SK-N-SH (cell line): ENCODE results near the gene AHRR. TPM values are rescaled to one million over a fixed set of nuclear protein-coding genes. Genes with fewer than 3 reads are reported as not detected.

Source experiments
- CTCF ChIA-PET: fragments of 300-600, 350-600 bp; formaldehyde crosslinking; extraction: SDS; loops from one replicate; lab custom pipeline; 2021; lab: Yijun Ruan, JAX
- POLR2A ChIA-PET: fragments of 350-600 bp; sonication (Branson Sonifier 250); formaldehyde crosslinking; extraction: SDS; loops from one replicate; lab custom pipeline; 2020; ENCODE audit warnings: antibody characterized with exemption, inconsistent platforms; lab: Yijun Ruan, JAX
- DNase-seq: peaks from one replicate; pipeline ENCODE4 v3.0.0; 2012
- H2AFZ ChIP-seq: fragments of 200-600 bp; sonication (generic); 2 replicates; pipeline ENCODE4 v1.8.1; 2016; ENCODE audit warnings: antibody characterized with exemption, mild to moderate bottlenecking, low read depth
- H3F3A ChIP-seq: fragments of 200-600 bp; sonication (generic); replicated peaks from 2 replicates; pipeline ENCODE3; 2016; ENCODE audit warnings: antibody characterized with exemption, mild to moderate bottlenecking; ENCODE audit not compliant: insufficient read depth
- H3K27ac ChIP-seq, 2 experiments: fragments of 200-500 bp in 1 of 2; fragments of 200-600 bp in 1 of 2; sonication (Bioruptor generic) in 1 of 2; sonication (generic), shearing (Covaris generic) in 1 of 2; 2 replicates each; pipeline versions ENCODE4 v1.5.1 to v1.6.1; 2014 to 2016; ENCODE audit warnings: low read depth in 2 of 2, inconsistent platforms in 1 of 2, low read length in 1 of 2, mild to moderate bottlenecking in 1 of 2, mixed read lengths in 1 of 2
- H3K27me3 ChIP-seq: fragments of 200-600 bp; sonication (generic), shearing (Covaris generic); 2 replicates; pipeline ENCODE4 v1.6.1; 2016; ENCODE audit warnings: mixed run types; ENCODE audit not compliant: insufficient read depth
- H3K36me3 ChIP-seq, 2 experiments: fragments of 200-500 bp in 1 of 2; fragments of 200-600 bp in 1 of 2; sonication (Bioruptor generic) in 1 of 2; sonication (generic) in 1 of 2; replicated peaks in 1 of 2; 2 replicates each; pipeline versions ENCODE3 to v1.5.1; 2014 to 2016; ENCODE audit warnings: low read length in 1 of 2, mild to moderate bottlenecking in 1 of 2; ENCODE audit not compliant: insufficient read depth in 2 of 2, control insufficient read depth in 1 of 2
- H3K4me1 ChIP-seq, 2 experiments: fragments of 200-500 bp in 1 of 2; fragments of 200-600 bp in 1 of 2; sonication (Bioruptor generic) in 1 of 2; sonication (generic), shearing (Covaris generic) in 1 of 2; 2 replicates each; pipeline versions ENCODE4 v1.5.1 to v1.6.1; 2014 to 2016; ENCODE audit warnings: low read depth in 1 of 2, low read length in 1 of 2, mixed run types in 1 of 2; ENCODE audit not compliant: insufficient read depth in 2 of 2, control insufficient read depth in 1 of 2
- H3K4me2 ChIP-seq: fragments of 200-600 bp; sonication (generic), shearing (Covaris generic); 2 replicates; pipeline ENCODE4 v1.6.1; 2017; ENCODE audit warnings: mixed run types
- H3K4me3 ChIP-seq, 2 experiments: fragments of 200-500 bp in 1 of 2; fragments of 200-600 bp in 1 of 2; sonication (Bioruptor generic) in 1 of 2; sonication (generic), shearing (Covaris generic) in 1 of 2; 2 replicates each; pipeline versions ENCODE4 v1.5.1 to v1.8.1; 2014 to 2016; ENCODE audit warnings: low read depth in 2 of 2, inconsistent platforms in 1 of 2, low read length in 1 of 2, mild to moderate bottlenecking in 1 of 2, mixed read lengths in 1 of 2, moderate library complexity in 1 of 2
- H3K79me2 ChIP-seq: fragments of 200-600 bp; sonication (generic); 2 replicates; pipeline ENCODE4 v1.8.1; 2017; ENCODE audit warnings: mild to moderate bottlenecking; ENCODE audit not compliant: insufficient read depth
- H3K9ac ChIP-seq: fragments of 200-600 bp; sonication (generic); 2 replicates; pipeline ENCODE4 v1.6.1; 2017; ENCODE audit warnings: mixed run types
- H3K9me2 ChIP-seq: fragments of 200-600 bp; sonication (generic); 2 replicates; pipeline ENCODE4 v1.6.1; 2017; ENCODE audit warnings: mixed run types
- H3K9me3 ChIP-seq: fragments of 200-600 bp; sonication (generic); 2 replicates; pipeline ENCODE4 v1.6.1; 2017; ENCODE audit warnings: mixed run types, mild to moderate bottlenecking, moderate library complexity
- H4K20me1 ChIP-seq: fragments of 200-600 bp; sonication (generic); 2 replicates; pipeline ENCODE4 v1.6.1; 2017; ENCODE audit warnings: mild to moderate bottlenecking, mixed run types; ENCODE audit not compliant: insufficient read depth
- CHD2 ChIP-seq: fragments of 150-350 bp; IDR thresholded peaks from 2 replicates; pipeline ENCODE4 v1.6.1; 2018; ENCODE audit warnings: low read length; ENCODE audit not compliant: partially characterized antibody
- EP300 ChIP-seq, 2 experiments: IDR thresholded peaks; 2 replicates each; pipeline versions ENCODE4 v1.4.0 to v1.6.1; 2012; ENCODE audit warnings: borderline replicate concordance in 1 of 2, low read depth in 1 of 2, low read length in 1 of 2
- EZH2phosphoT487 ChIP-seq: fragments of 200-600 bp; sonication (generic); IDR thresholded peaks from 2 replicates; pipeline ENCODE4 v1.6.1; 2017; ENCODE audit warnings: low read depth, mixed run types, mild to moderate bottlenecking, antibody characterized with exemption, moderate library complexity, borderline replicate concordance
- FOSL2 ChIP-seq: IDR thresholded peaks from 2 replicates; pipeline ENCODE4 v1.4.0; 2012; ENCODE audit warnings: low read depth, mild to moderate bottlenecking, moderate library complexity, borderline replicate concordance
- FOXJ3 ChIP-seq: sonication (generic); formaldehyde crosslinking; IDR thresholded peaks from 2 replicates; pipeline ENCODE4 v1.5.1; 2020; ENCODE audit warnings: mild to moderate bottlenecking, missing genetic modification reagents
- GABPA ChIP-seq: IDR thresholded peaks from 2 replicates; pipeline ENCODE4 v1.4.0; 2012; ENCODE audit warnings: low read depth, mild to moderate bottlenecking
- JUND ChIP-seq: IDR thresholded peaks from 2 replicates; pipeline ENCODE4 v1.4.0; 2012
- NFIC ChIP-seq: IDR thresholded peaks from 2 replicates; pipeline ENCODE4 v1.4.0; 2012; ENCODE audit warnings: borderline replicate concordance
- RCOR1 ChIP-seq: fragments of 150-350 bp; IDR thresholded peaks from 2 replicates; pipeline ENCODE4 v1.6.1; 2017; ENCODE audit warnings: antibody characterized with exemption, low read length
- RFX5 ChIP-seq: IDR thresholded peaks from 2 replicates; pipeline ENCODE4 v1.6.1; 2012; ENCODE audit warnings: mild to moderate bottlenecking, improper control_type of control experiment, low read length
- RXRA ChIP-seq: IDR thresholded peaks from 2 replicates; pipeline ENCODE4 v1.4.0; 2012; ENCODE audit warnings: low read depth, mild to moderate bottlenecking, borderline replicate concordance
- SMC3 ChIP-seq: IDR thresholded peaks from 2 replicates; pipeline ENCODE4 v1.6.1; 2012; ENCODE audit warnings: low read depth, low read length, improper control_type of control experiment
- TAF1 ChIP-seq: IDR thresholded peaks from 2 replicates; pipeline ENCODE4 v1.6.1; 2012; ENCODE audit warnings: low read depth, mild to moderate bottlenecking, low read length, moderate library complexity, borderline replicate concordance
- TCF12 ChIP-seq: IDR thresholded peaks from 2 replicates; pipeline ENCODE4 v1.4.0; 2012
- TEAD4 ChIP-seq: IDR thresholded peaks from 2 replicates; pipeline ENCODE4 v1.4.0; 2012; ENCODE audit warnings: mild to moderate bottlenecking, borderline replicate concordance; ENCODE audit not compliant: insufficient read depth
- YY1 ChIP-seq: IDR thresholded peaks from 2 replicates; pipeline ENCODE4 v1.4.0; 2012; ENCODE audit warnings: low read depth, mild to moderate bottlenecking
- WGBS: methylation state at CpG from one replicate; pipeline ENCODE4 v1.1.6; 2017; ENCODE audit warnings: low lambda C conversion rate; 5-methylcytosine and 5-hydroxymethylcytosine counted together
- polyA plus RNA-seq, 3 experiments: library from polyadenylated mRNA; depleted of rRNA; stranded (reverse); fragments of >200 nt; gene quantifications; 2 replicates each; pipeline ENCODE4 v1.2.3, GENCODE V29; 2012
- TF ChIP-seq, protein P1 (sequence below): IDR thresholded peaks from 2 replicates; pipeline ENCODE4 v1.4.0; 2012; ENCODE audit warnings: low read depth, borderline replicate concordance
- TF ChIP-seq, protein P2 (sequence below): IDR thresholded peaks from 2 replicates; pipeline ENCODE4 v1.6.1; 2012; ENCODE audit warnings: mild to moderate bottlenecking, low read depth, low read length, moderate library complexity
- TF ChIP-seq, protein P3 (sequence below): IDR thresholded peaks from 2 replicates; pipeline ENCODE4 v1.4.0; 2012; ENCODE audit warnings: low read depth, borderline replicate concordance
- TF ChIP-seq, protein P4 (sequence below): IDR thresholded peaks from 2 replicates; pipeline ENCODE4 v1.4.0; 2012; ENCODE audit warnings: low read depth

Gene AHRR
- polyA plus RNA-seq, 1 of the 3 experiments (the other 2 are of a cell fraction), result 0.71 TPM

DNA sequence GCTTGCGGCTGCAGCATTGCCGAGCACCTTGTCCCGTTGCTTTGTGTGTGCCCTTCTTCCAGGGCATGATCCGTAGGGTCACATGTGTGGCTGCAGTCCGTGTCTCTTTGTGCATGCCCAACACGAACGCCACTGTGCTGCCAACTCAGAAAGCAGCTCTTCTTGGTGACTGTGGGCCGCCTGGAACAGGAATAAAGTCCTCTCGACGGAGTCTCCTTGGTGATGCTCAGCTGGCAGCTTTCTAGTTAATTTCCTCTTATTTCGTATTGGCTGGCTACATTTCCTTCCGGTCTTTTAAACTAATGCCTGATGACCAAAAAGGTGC, 127.2 kb downstream of the AHRR start:
- Histone ChIP-seq H3K4me1 (peaks cover 0 to 10% of the 10 kb centered on the region in 2 experiments; a peak in 1 of 4 replicates), H3K79me2 (peaks cover 42% of the 10 kb centered on the region), H2AFZ (no peak overlapping the region), H3F3A (no peaks in the 10 kb centered on the region), H3K9me3 (peaks cover 11% of the 10 kb centered on the region), H3K36me3 (peaks cover 56 to 72% of the 10 kb centered on the region in 2 experiments), H3K9ac (no peak overlapping the region), H3K4me3 (no peak overlapping the region), H3K27me3 (no peaks in the 10 kb centered on the region), H4K20me1 (no peaks in the 10 kb centered on the region; the same call in 1 of the 2 replicates), H3K4me2 (no peak overlapping the region), H3K27ac (no peak overlapping the region), H3K9me2 (no peaks in the 10 kb centered on the region)
- ChIA-PET POLR2A (no interaction called here), CTCF (interaction anchor here (1.3 kb wide), 1 partner anchor 10 kb away, joined by 3 read pairs; no protein-coding TSS in a partner anchor)
- 94% methylated on average over 12 of the region's 12 CpGs for WGBS
- DNase-seq, result no peak
- TF ChIP-seq FOXJ3 (CRISPR knock-in tag) (no peak), EP300 (IDR thresholded peaks at IDR 0.05; ENCODE audit: borderline replicate concordance in 1 of 2, low read depth in 1 of 2, low read length in 1 of 2) (no peak), TEAD4 (no peak), TCF12 (no peak), NFIC (no peak), JUND (no peak), GABPA (no peak), YY1 (no peak)
- TF ChIP-seq, protein P1, sequence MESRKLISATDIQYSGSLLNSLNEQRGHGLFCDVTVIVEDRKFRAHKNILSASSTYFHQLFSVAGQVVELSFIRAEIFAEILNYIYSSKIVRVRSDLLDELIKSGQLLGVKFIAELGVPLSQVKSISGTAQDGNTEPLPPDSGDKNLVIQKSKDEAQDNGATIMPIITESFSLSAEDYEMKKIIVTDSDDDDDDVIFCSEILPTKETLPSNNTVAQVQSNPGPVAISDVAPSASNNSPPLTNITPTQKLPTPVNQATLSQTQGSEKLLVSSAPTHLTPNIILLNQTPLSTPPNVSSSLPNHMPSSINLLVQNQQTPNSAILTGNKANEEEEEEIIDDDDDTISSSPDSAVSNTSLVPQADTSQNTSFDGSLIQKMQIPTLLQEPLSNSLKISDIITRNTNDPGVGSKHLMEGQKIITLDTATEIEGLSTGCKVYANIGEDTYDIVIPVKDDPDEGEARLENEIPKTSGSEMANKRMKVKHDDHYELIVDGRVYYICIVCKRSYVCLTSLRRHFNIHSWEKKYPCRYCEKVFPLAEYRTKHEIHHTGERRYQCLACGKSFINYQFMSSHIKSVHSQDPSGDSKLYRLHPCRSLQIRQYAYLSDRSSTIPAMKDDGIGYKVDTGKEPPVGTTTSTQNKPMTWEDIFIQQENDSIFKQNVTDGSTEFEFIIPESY, result no peak

- Histone ChIP-seq H3K27me3 (no peaks in the 10 kb centered on the region), H3K4me1 (peaks cover 0 to 5% of the 10 kb centered on the region in 2 experiments; a peak in 1 of 4 replicates), H3K9me2 (no peaks in the 10 kb centered on the region), H3K9ac (no peak overlapping the region), H3K4me2 (no peak overlapping the region), H3F3A (no peaks in the 10 kb centered on the region), H3K36me3 (peaks cover 57 to 76% of the 10 kb centered on the region in 2 experiments), H3K9me3 (peaks cover 11% of the 10 kb centered on the region), H4K20me1 (no peaks in the 10 kb centered on the region; the same call in 1 of the 2 replicates), H2AFZ (no peak overlapping the region), H3K27ac (no peak overlapping the region), H3K4me3 (no peak overlapping the region), H3K79me2 (peaks cover 38% of the 10 kb centered on the region)
- 98% methylated on average over 5 of the region's 5 CpGs for WGBS
- TF ChIP-seq, protein P2, sequence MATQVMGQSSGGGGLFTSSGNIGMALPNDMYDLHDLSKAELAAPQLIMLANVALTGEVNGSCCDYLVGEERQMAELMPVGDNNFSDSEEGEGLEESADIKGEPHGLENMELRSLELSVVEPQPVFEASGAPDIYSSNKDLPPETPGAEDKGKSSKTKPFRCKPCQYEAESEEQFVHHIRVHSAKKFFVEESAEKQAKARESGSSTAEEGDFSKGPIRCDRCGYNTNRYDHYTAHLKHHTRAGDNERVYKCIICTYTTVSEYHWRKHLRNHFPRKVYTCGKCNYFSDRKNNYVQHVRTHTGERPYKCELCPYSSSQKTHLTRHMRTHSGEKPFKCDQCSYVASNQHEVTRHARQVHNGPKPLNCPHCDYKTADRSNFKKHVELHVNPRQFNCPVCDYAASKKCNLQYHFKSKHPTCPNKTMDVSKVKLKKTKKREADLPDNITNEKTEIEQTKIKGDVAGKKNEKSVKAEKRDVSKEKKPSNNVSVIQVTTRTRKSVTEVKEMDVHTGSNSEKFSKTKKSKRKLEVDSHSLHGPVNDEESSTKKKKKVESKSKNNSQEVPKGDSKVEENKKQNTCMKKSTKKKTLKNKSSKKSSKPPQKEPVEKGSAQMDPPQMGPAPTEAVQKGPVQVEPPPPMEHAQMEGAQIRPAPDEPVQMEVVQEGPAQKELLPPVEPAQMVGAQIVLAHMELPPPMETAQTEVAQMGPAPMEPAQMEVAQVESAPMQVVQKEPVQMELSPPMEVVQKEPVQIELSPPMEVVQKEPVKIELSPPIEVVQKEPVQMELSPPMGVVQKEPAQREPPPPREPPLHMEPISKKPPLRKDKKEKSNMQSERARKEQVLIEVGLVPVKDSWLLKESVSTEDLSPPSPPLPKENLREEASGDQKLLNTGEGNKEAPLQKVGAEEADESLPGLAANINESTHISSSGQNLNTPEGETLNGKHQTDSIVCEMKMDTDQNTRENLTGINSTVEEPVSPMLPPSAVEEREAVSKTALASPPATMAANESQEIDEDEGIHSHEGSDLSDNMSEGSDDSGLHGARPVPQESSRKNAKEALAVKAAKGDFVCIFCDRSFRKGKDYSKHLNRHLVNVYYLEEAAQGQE, result no peak
- no peak for TF ChIP-seq FOSL2
- no peak for TF ChIP-seq RCOR1
- no peak for TF ChIP-seq EZH2phosphoT487
- no peak for TF ChIP-seq RXRA
- no peak for TF ChIP-seq TAF1
- TF ChIP-seq JUND, result no peak
- TF ChIP-seq RFX5, result no peak
- TF ChIP-seq GABPA, result no peak
- no peak for TF ChIP-seq SMC3
- TF ChIP-seq, protein P3, sequence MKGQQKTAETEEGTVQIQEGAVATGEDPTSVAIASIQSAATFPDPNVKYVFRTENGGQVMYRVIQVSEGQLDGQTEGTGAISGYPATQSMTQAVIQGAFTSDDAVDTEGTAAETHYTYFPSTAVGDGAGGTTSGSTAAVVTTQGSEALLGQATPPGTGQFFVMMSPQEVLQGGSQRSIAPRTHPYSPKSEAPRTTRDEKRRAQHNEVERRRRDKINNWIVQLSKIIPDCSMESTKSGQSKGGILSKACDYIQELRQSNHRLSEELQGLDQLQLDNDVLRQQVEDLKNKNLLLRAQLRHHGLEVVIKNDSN, result no peak
- TF ChIP-seq CHD2, result no peak
- TF ChIP-seq, protein P4, sequence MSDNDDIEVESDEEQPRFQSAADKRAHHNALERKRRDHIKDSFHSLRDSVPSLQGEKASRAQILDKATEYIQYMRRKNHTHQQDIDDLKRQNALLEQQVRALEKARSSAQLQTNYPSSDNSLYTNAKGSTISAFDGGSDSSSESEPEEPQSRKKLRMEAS, result no peak
- no peak for DNase-seq
- POLR2A ChIA-PET, result no interaction called here
- CTCF ChIA-PET, result interaction anchor here (1.3 kb wide), 1 partner anchor 9 kb away, joined by 3 read pairs; no protein-coding TSS in a partner anchor
Measured at GRCh38 chr5:449151-449550, 127.6 kb downstream of the AHRR start.
